SW 1271 (cell line): Measurements from ENCODE around the gene PDZD2.
A peak's percentile ranks its signal among the peaks of the same experiment; 100 is the strongest.

Experiments used
- DNase-seq, 2 experiments: peaks; one replicate each; lab custom pipeline; 2025; lab: John Stamatoyannopoulos, UW

Gene PDZD2

DNA sequence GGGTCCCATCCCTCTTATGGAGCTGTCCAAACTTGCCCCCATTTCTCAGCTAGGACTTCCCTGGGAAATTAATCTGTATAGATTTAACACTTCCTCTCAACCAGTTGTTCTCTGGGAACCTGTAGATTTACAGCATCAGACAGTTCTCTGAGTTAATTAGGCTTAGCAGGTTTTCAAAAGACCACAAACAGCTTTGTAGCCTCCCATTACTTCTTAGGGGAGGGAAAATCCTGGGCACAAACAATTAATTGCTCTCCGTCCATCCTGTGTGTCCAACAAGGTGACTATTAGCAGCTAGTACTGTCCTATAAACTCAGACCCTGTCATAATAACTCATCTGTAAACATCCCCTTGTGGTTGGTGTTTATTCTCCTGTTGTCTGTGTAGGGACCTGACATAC, 337.2 kb downstream of the PDZD2 start:
- DNase-seq: no peak

DNA sequence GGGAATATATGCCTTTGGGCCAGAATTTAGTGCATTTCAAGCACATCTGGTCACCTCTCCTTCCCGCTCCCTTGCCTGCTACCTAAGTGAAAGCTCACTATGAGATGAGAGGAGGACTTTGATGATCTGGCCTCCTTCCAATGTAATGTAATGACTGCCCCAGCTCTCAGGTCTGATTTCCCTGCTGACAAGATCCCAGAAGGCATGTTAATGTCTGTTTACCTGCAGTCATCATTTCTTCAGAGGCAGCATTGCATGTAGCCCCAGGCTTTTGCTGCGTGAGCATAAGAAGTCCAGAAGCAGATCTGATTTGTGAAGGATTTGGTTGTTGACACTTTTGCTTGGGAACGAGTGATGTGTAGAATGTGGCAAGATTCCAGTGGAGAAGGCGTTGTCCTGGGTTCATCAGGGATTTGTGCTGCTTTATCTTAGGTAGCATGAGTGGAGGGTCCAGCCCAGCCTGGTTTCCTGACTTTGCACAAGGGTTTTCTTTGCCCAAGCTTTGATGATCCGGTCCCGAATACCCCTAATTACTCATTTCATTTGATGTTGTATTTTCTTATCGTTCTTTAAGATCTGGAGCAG, 342.5 kb downstream of the PDZD2 start:
- no peak for DNase-seq

GRCh38 chr5:31982027-31982426, 343.1 kb downstream of the PDZD2 start:
- no peak for DNase-seq

DNA sequence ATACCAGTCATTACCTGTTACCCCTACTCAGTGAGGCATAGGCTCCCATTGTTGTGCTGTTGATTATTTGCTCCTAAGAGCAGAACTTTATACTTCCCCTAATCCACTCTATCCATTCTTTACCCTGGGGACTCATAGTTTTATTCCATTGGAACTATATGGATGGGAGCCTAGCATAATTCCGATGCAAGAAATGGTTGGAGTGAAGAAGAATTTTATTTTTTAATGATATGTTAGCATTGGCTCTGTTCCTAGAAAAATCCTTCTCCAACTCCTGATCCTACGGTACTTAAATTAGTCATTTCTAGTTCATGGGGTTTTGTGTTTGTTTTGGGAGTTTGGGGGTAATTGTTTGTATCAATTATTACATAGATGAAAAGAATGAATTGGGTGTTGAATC, 343.7 kb downstream of the PDZD2 start:
- DNase-seq: no peak

- DNase-seq: no peak
Measured at GRCh38 chr5:31983851-31984250, 344.9 kb downstream of the PDZD2 start.

DNA sequence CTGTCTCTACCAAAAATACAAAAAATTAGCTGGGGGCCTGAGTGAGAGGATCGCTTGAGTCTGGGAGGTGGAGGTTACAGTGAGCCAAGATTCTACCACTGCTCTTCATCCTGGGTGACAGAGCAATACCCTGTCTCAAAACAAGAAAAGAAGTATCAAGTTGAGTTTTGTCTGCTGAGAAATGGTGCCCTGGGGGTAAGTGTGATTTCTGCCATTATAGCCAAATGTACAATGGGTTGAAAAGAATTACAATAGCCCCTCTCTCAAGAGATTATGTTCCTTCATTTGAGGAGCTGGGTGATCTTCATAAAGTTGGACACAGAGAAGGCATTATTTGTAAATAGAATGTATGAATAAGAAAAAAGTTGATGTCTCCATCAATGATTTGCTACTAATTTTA, 345.8 kb downstream of the PDZD2 start:
- no peak for DNase-seq

DNA sequence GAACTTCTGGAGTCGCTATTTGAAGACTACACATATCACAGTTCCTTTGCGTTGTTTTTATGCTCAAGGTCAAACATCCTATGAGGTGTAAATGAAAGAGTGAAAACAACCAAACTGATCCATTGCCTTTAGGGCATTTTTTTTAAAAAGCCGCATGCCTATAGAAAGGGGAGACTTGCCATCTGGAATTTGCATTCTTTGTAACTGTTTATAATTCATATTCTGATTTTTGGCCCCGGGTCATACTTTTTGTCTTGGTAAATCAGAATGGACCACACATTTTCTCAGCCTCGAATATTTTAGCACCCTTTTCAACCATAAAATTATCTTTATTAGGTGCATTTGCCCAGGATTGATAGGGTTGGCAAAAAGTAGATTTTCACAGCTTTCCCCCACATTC, 347.2 kb downstream of the PDZD2 start:
- DNase-seq: no peak

- peak; percentile 72 to 78 for DNase-seq
Measured at GRCh38 chr5:31987985-31988710, 349.2 kb downstream of the PDZD2 start.

- no peak for DNase-seq
Measured at GRCh38 chr5:31990081-31990650, 351.2 kb downstream of the PDZD2 start.

DNA sequence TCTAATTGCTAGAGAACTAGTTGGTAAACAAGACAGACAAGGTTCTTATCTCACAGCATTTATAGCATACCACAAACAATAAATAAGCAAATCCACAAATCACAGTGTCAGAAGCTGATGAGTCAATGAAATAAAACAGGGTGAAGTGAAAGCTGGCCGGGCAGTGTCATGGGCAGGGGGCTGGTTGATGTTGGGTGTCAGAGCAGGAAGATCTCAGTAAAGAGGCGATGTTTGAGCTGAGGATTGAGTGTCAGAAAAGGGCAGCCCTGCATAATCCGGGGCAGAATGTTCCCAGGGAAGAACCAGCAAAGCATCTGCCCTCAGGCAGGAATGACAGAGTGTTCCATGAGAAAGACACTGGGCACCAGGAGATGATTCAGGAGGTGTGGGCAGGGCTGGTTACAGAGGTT, 351.8 kb downstream of the PDZD2 start:
- no peak for DNase-seq

GRCh38 chr5:31992377-31992776, 353.4 kb downstream of the PDZD2 start:
- DNase-seq: no peak

GRCh38 chr5:31993165-31993961, 354.4 kb downstream of the PDZD2 start:
- peak in 1 of 2 experiments; percentile 29 for DNase-seq

DNA sequence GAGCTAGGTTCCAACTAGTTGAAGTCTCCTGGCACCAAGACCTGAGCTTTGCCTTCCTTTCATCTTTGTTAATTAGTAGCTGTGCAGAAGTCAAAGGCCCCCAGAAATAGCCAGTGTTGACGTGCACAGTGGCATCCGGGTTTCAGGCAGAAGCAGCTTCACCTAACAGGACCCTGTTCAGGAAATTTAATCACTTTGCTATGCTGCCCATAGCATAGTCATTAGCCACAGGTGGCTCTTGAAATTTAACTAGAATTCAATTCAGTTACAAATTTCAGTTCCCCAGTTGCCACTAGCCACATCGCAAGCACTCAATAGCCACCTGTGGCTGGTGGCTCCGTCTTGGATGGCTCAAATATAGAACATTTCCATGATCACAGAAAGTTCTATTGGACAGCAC, 356.1 kb downstream of the PDZD2 start:
- DNase-seq: no peak

- DNase-seq: no peak
Measured at GRCh38 chr5:31995714-31996113, 356.8 kb downstream of the PDZD2 start.

- no peak for DNase-seq
Measured at GRCh38 chr5:31996909-31997308, 358.0 kb downstream of the PDZD2 start.

DNA sequence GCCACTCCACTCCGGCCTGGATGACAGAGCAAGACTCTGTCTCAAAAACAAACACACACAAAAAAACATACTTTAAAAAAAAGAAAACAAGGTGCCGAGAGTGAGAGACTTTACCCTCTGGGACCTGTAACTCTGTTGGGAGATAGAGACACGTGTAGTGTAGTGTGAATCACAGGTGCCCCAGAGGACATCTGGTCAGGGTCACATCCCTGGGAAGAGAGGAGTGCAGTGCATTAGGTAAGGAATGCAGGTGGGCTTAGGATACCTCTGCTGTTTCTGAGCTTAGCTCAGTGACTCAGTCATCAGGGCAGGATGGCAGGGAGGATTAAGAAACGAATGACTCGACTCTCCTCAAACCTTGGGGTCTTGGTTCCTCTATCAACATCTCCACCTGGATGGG, 360.5 kb downstream of the PDZD2 start:
- no peak for DNase-seq

DNA sequence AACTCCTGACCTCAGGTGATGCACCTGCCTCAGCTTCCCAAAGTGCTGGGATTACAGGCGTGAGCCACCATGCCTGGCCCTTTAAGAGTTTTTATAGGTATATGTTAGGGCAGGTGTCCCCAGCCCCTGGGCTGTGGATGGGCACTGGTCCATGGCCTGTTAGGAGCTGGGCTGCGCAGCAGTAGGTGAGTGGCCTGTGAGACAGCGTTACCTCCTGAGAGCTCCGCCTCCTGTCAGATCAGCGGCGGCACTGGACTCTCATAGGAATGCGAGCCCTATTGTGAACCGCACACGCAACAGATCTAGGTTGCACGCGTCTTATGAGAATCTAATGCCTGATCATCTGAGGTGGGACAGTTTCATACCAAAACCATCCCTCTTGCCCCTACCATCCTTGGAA, 361.8 kb downstream of the PDZD2 start:
- no peak for DNase-seq

DNA sequence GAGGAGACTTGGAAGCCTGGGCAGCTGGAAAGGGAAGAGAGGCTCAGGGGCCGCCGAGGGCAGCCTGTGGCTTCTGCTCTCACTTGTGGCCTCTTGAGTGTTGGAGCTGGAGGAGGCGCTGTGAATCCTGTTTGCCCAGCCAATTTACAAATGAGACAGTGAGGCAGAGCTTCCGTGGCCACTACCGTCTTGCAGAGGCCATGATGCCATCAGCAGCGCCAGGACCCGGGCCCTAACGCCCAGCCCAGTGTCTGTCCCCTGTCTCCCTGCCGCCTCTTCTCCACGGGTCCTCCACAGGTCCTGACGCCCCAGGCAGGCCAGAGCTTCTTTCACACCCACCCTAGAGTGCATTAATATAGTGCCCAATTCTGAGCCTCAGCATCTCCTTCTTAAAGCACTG, 362.4 kb downstream of the PDZD2 start:
- DNase-seq: no peak

- no peak for DNase-seq
Measured at GRCh38 chr5:32001707-32002106, 362.8 kb downstream of the PDZD2 start.

- DNase-seq: no peak
Measured at GRCh38 chr5:32002755-32003154, 363.8 kb downstream of the PDZD2 start.

GRCh38 chr5:32003981-32004380, 365.1 kb downstream of the PDZD2 start:
- DNase-seq: no peak

DNA sequence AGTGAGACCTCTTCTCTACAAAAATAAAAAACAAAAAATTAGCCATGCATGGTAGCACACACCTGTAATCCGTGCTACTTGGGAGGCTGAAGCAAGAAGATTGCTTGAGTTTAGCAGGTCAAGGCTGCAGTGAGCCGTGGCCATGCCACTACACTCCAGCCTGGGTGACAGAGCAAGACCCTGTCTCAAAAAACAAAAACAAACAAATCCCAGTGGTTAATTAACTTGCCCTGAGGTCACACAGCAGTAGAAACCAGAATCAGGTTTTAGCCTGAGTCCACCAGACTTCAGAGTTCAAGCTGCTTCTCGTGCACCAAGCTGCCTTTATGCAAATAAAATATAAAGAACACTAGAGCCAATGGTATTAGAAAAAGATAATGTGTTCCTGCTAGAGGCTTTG, 365.5 kb downstream of the PDZD2 start:
- DNase-seq: no peak

DNA sequence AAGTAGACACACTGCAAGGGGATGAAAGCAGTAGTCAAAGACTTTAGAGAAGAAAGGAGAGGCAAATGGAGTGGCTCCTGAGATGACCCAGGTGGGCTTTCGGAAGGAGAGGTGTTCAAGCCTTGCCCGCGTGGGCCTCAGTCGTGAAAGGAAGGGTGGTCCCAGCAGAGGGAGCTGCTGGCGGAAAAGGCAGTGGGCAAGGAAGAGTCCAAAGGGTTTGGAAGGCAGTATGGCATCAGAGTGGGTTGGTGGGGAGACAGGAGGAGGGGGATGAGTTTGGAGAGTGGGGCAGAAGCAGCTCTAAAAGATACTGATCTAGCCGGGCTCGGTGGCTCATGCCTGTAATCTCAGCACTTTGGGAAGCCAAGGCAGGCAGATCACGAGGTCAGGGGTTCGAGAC, 369.8 kb downstream of the PDZD2 start:
- DNase-seq: no peak
